Measurements from ENCODE around the gene RAB44. TPM values are rescaled to one million over a fixed set of nuclear protein-coding genes. Genes with fewer than 3 reads are reported as not detected.

Gene RAB44
- total and polyA plus RNA-seq, 5 donors: 0.06 TPM; not detected in 3

- H3K4me1 ChIP-seq (ENCODE audit: control insufficient read depth, insufficient read depth, low read length): peaks cover 5% of the 10 kb centered on the region
- H3K9me3 ChIP-seq (ENCODE audit: control insufficient read depth, low read length): no peaks in the 10 kb centered on the region
- no peak overlapping the region for H3K27ac ChIP-seq (ENCODE audit: low read length)
- WGBS: 93% methylated on average over 6 of the region's 6 CpGs
- intact Hi-C loops (cut with DNase I): no loop called here
- H3K4me3 ChIP-seq (ENCODE audit: low read length): no peak overlapping the region
- ATAC-seq (no peak), DNase-seq (no peak)
- H3K27me3 ChIP-seq (ENCODE audit: control insufficient read depth, insufficient read depth): no peaks in the 10 kb centered on the region
Measured at GRCh38 chr6:36688063-36688738, 9.4 kb upstream of the RAB44 start.

GRCh38 chr6:36688739-36689075, 8.9 kb upstream of the RAB44 start:
- 87% methylated on average over 5 of the region's 5 CpGs for WGBS
- intact Hi-C loops (cut with DNase I): no loop called here
- Histone ChIP-seq H3K4me3 (ENCODE audit: low read length) (no peak overlapping the region), H3K27me3 (ENCODE audit: control insufficient read depth, insufficient read depth) (no peaks in the 10 kb centered on the region), H3K27ac (ENCODE audit: low read length) (no peak overlapping the region), H3K9me3 (ENCODE audit: control insufficient read depth, low read length) (no peaks in the 10 kb centered on the region), H3K4me1 (ENCODE audit: control insufficient read depth, insufficient read depth, low read length) (peaks cover 5% of the 10 kb centered on the region)
- DNase-seq (no peak), ATAC-seq (no peak)

GRCh38 chr6:36691011-36691410, 6.6 kb upstream of the RAB44 start:
- intact Hi-C loops (cut with DNase I): no loop called here
- no peaks in the 10 kb centered on the region for H3K27me3 ChIP-seq (ENCODE audit: control insufficient read depth, insufficient read depth)
- no peaks in the 10 kb centered on the region for H3K9me3 ChIP-seq (ENCODE audit: control insufficient read depth, low read length)
- whole genome bisulfite sequencing: 91% methylated on average over 4 of the region's 4 CpGs
- no peak overlapping the region for H3K4me3 ChIP-seq (ENCODE audit: low read length)
- DNase-seq (no peak), ATAC-seq (no peak)
- H3K27ac ChIP-seq (ENCODE audit: low read length): no peak overlapping the region
- peaks cover 5% of the 10 kb centered on the region for H3K4me1 ChIP-seq (ENCODE audit: control insufficient read depth, insufficient read depth, low read length)

- no peak for ATAC-seq
Measured at GRCh38 chr6:36691612-36692011, 6.0 kb upstream of the RAB44 start.

GRCh38 chr6:36692220-36692619, 5.4 kb upstream of the RAB44 start:
- intact Hi-C loops (cut with DNase I): no loop called here
- Histone ChIP-seq H3K27me3 (ENCODE audit: control insufficient read depth, insufficient read depth) (no peaks in the 10 kb centered on the region), H3K4me1 (ENCODE audit: control insufficient read depth, insufficient read depth, low read length) (peaks cover 5% of the 10 kb centered on the region), H3K9me3 (ENCODE audit: control insufficient read depth, low read length) (no peaks in the 10 kb centered on the region), H3K27ac (ENCODE audit: low read length) (no peak overlapping the region), H3K4me3 (ENCODE audit: low read length) (no peak overlapping the region)
- WGBS: 69% methylated on average over 3 of the region's 3 CpGs
- ATAC-seq: peak in 1 of 2 donors; percentile 18
- DNase-seq: peak in 1 of 3 donors; percentile 69

More at GRCh38 chr6:36691612-36692011, 6.0 kb upstream of the RAB44 start:
- H3K4me1 ChIP-seq (ENCODE audit: control insufficient read depth, insufficient read depth, low read length): peaks cover 5% of the 10 kb centered on the region
- no peak for DNase-seq
- intact Hi-C loops (cut with DNase I): no loop called here
- 75% methylated on average over 2 of the region's 2 CpGs for WGBS
- H3K27ac ChIP-seq (ENCODE audit: low read length): no peak overlapping the region
- H3K9me3 ChIP-seq (ENCODE audit: control insufficient read depth, low read length): no peaks in the 10 kb centered on the region
- no peak overlapping the region for H3K4me3 ChIP-seq (ENCODE audit: low read length)
- no peaks in the 10 kb centered on the region for H3K27me3 ChIP-seq (ENCODE audit: control insufficient read depth, insufficient read depth)

- H3K27me3 ChIP-seq (ENCODE audit: control insufficient read depth, insufficient read depth): no peaks in the 10 kb centered on the region
- no peak overlapping the region for H3K27ac ChIP-seq (ENCODE audit: low read length)
- ATAC-seq (peak; percentile 47 to 79), DNase-seq (peak; percentile 61 to 88 (median 81))
- no peaks in the 10 kb centered on the region for H3K9me3 ChIP-seq (ENCODE audit: control insufficient read depth, low read length)
- H3K4me1 ChIP-seq (ENCODE audit: control insufficient read depth, insufficient read depth, low read length): peaks cover 5% of the 10 kb centered on the region
- no peak overlapping the region for H3K4me3 ChIP-seq (ENCODE audit: low read length)
- 48% methylated on average over 27 of the region's 27 CpGs for WGBS
- intact Hi-C loops (cut with DNase I): no loop called here
Measured at GRCh38 chr6:36692861-36693702, 4.5 kb upstream of the RAB44 start.

GRCh38 chr6:36694616-36695015, 3.0 kb upstream of the RAB44 start:
- intact Hi-C loops (cut with DNase I): no loop called here
- no peak overlapping the region for H3K27ac ChIP-seq (ENCODE audit: low read length)
- H3K27me3 ChIP-seq (ENCODE audit: control insufficient read depth, insufficient read depth): no peaks in the 10 kb centered on the region
- WGBS: 92% methylated on average over 6 of the region's 6 CpGs
- H3K4me1 ChIP-seq (ENCODE audit: control insufficient read depth, insufficient read depth, low read length): peaks cover 5% of the 10 kb centered on the region
- no peaks in the 10 kb centered on the region for H3K9me3 ChIP-seq (ENCODE audit: control insufficient read depth, low read length)
- ATAC-seq (no peak), DNase-seq (no peak)
- H3K4me3 ChIP-seq (ENCODE audit: low read length): no peak overlapping the region

GRCh38 chr6:36695414-36695813, 2.2 kb upstream of the RAB44 start:
- no peaks in the 10 kb centered on the region for H3K9me3 ChIP-seq (ENCODE audit: control insufficient read depth, low read length)
- H3K27me3 ChIP-seq (ENCODE audit: control insufficient read depth, insufficient read depth): no peaks in the 10 kb centered on the region
- no peak for DNase-seq
- H3K27ac ChIP-seq (ENCODE audit: low read length): no peak overlapping the region
- WGBS: 72% methylated on average over 2 of the region's 2 CpGs
- intact Hi-C loops (cut with DNase I): no loop called here
- H3K4me3 ChIP-seq (ENCODE audit: low read length): no peak overlapping the region
- H3K4me1 ChIP-seq (ENCODE audit: control insufficient read depth, insufficient read depth, low read length): peaks cover 5% of the 10 kb centered on the region
- ATAC-seq: no peak

- intact Hi-C loops (cut with DNase I): no loop called here
- Histone ChIP-seq H3K27me3 (ENCODE audit: control insufficient read depth, insufficient read depth) (no peaks in the 10 kb centered on the region), H3K27ac (ENCODE audit: low read length) (no peak overlapping the region), H3K4me1 (ENCODE audit: control insufficient read depth, insufficient read depth, low read length) (no peaks in the 10 kb centered on the region), H3K9me3 (ENCODE audit: control insufficient read depth, low read length) (no peaks in the 10 kb centered on the region), H3K4me3 (ENCODE audit: low read length) (no peak overlapping the region)
- ATAC-seq (no peak), DNase-seq (no peak)
- WGBS: 88% methylated on average over 6 of the region's 6 CpGs
Measured at GRCh38 chr6:36698196-36698595, 570 bp downstream of the RAB44 start.

- intact Hi-C loops (cut with DNase I): no loop called here
- WGBS: 85% methylated on average over 8 of the region's 8 CpGs
- Histone ChIP-seq H3K4me1 (ENCODE audit: control insufficient read depth, insufficient read depth, low read length) (no peaks in the 10 kb centered on the region), H3K4me3 (ENCODE audit: low read length) (no peak overlapping the region), H3K27me3 (ENCODE audit: control insufficient read depth, insufficient read depth) (no peaks in the 10 kb centered on the region), H3K27ac (ENCODE audit: low read length) (no peak overlapping the region), H3K9me3 (ENCODE audit: control insufficient read depth, low read length) (no peaks in the 10 kb centered on the region)
- ATAC-seq (no peak), DNase-seq (no peak)
Measured at GRCh38 chr6:36698871-36699271, 1.2 kb downstream of the RAB44 start.

- DNase-seq (no peak), ATAC-seq (peak in 1 of 2 donors; percentile 63)
- Histone ChIP-seq H3K27me3 (ENCODE audit: control insufficient read depth, insufficient read depth) (no peaks in the 10 kb centered on the region), H3K9me3 (ENCODE audit: control insufficient read depth, low read length) (no peaks in the 10 kb centered on the region), H3K4me3 (ENCODE audit: low read length) (no peak overlapping the region), H3K4me1 (ENCODE audit: control insufficient read depth, insufficient read depth, low read length) (no peaks in the 10 kb centered on the region), H3K27ac (ENCODE audit: low read length) (no peak overlapping the region)
- intact Hi-C loops (cut with DNase I): no loop called here
- 46% methylated on average over 7 of the region's 7 CpGs for WGBS
Measured at GRCh38 chr6:36699348-36699747, 1.7 kb downstream of the RAB44 start.
